ENCODE data around the gene VAT1. TPM values are rescaled to one million over a fixed set of nuclear protein-coding genes. Genes with fewer than 3 reads are reported as not detected.

VAT1 gene
- total and polyA plus RNA-seq, 9 of the 15 experiments (the other 6 are each of a cell fraction or from before 2014, with no cell fraction given): 29.4 to 153 (median 66.7) TPM

DNA sequence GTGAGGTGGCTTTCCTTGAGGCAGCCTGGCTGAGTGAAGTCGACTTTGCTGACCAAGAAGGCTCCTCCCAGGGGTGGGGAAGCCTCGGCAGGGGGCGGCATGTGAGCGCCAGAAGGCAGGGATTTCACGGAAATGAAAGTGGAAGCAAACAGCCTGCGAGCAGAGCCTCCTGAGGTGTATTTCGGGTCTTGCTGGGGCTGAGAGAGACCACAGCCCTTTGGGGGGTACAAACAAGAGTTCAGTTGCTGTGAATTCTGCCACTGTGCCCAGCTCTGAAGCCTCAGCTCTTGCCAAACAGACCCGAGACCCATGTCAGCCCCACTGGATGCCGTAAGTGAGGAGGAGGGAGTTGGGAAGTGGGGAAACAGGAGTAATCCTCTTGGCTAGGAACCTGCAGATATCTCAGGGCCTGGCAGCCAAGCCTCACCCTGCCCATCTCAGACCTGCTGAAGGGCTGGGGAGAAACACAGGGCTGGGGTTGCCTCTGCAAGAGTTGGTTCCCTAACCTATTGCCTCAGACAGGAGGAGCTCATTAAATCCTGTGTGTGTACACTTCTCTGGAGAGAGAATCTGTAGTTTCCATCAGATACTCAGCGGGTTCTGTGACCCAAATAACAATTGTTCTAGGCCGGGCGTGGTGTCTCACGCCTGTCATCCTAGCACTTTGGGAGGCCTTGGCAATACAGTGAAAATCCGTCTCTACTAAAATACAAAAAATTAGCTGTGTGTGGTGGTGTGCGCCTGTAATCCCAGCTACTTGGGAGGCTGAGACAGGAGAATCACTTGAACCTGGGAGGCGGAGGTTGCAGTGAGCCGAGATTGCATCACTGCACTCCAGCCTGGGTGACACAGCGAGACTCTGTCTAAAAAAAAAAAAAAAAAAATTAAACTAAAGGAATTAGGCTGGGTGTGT is 15.3 kb downstream of the VAT1 start, which contains the start of gene IFI35 (continued):
- no peak for TF ChIP-seq ZBED1 (IDR thresholded peaks at IDR 0.05)
- TF ChIP-seq, protein P1, sequence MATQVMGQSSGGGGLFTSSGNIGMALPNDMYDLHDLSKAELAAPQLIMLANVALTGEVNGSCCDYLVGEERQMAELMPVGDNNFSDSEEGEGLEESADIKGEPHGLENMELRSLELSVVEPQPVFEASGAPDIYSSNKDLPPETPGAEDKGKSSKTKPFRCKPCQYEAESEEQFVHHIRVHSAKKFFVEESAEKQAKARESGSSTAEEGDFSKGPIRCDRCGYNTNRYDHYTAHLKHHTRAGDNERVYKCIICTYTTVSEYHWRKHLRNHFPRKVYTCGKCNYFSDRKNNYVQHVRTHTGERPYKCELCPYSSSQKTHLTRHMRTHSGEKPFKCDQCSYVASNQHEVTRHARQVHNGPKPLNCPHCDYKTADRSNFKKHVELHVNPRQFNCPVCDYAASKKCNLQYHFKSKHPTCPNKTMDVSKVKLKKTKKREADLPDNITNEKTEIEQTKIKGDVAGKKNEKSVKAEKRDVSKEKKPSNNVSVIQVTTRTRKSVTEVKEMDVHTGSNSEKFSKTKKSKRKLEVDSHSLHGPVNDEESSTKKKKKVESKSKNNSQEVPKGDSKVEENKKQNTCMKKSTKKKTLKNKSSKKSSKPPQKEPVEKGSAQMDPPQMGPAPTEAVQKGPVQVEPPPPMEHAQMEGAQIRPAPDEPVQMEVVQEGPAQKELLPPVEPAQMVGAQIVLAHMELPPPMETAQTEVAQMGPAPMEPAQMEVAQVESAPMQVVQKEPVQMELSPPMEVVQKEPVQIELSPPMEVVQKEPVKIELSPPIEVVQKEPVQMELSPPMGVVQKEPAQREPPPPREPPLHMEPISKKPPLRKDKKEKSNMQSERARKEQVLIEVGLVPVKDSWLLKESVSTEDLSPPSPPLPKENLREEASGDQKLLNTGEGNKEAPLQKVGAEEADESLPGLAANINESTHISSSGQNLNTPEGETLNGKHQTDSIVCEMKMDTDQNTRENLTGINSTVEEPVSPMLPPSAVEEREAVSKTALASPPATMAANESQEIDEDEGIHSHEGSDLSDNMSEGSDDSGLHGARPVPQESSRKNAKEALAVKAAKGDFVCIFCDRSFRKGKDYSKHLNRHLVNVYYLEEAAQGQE (IDR thresholded peaks at IDR 0.05; ENCODE audit: borderline replicate concordance): peak; percentile 73; the same call in 1 of the 2 replicates
- TF ChIP-seq, protein P1 (CRISPR knock-in tag; IDR thresholded peaks at IDR 0.05; ENCODE audit: low read depth): no peak
- no peak for TF ChIP-seq ZNF133 (CRISPR knock-in tag; IDR thresholded peaks at IDR 0.05)
- no peak for TF ChIP-seq ZNF695 (CRISPR knock-in tag; IDR thresholded peaks at IDR 0.05)
- TF ChIP-seq, protein P2, sequence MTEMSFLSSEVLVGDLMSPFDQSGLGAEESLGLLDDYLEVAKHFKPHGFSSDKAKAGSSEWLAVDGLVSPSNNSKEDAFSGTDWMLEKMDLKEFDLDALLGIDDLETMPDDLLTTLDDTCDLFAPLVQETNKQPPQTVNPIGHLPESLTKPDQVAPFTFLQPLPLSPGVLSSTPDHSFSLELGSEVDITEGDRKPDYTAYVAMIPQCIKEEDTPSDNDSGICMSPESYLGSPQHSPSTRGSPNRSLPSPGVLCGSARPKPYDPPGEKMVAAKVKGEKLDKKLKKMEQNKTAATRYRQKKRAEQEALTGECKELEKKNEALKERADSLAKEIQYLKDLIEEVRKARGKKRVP (CRISPR knock-in tag; IDR thresholded peaks at IDR 0.05): no peak
- no peak for TF ChIP-seq CCAR2 (IDR thresholded peaks at IDR 0.05; ENCODE audit: low read depth, low read length)
- TF ChIP-seq ZBTB17 (CRISPR knock-in tag; IDR thresholded peaks at IDR 0.05): no peak
- no peak for TF ChIP-seq CHD1 (IDR thresholded peaks at IDR 0.05; ENCODE audit: low read length)
- no peak for TF ChIP-seq ZNF589 (CRISPR knock-in tag; IDR thresholded peaks at IDR 0.05; ENCODE audit: low read depth)
- TF ChIP-seq NELFE (IDR thresholded peaks at IDR 0.05; ENCODE audit: insufficient read depth, insufficient read length): no peak
- TF ChIP-seq, protein P3, sequence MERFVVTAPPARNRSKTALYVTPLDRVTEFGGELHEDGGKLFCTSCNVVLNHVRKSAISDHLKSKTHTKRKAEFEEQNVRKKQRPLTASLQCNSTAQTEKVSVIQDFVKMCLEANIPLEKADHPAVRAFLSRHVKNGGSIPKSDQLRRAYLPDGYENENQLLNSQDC (CRISPR knock-in tag; IDR thresholded peaks at IDR 0.05): no peak
- no peak for TF ChIP-seq NR4A1 (CRISPR knock-in tag; IDR thresholded peaks at IDR 0.05)
- no peak for TF ChIP-seq NR4A1 (tag; IDR thresholded peaks at IDR 0.05)
- TF ChIP-seq TEAD4 (IDR thresholded peaks at IDR 0.05; ENCODE audit: low read length): no peak
- TF ChIP-seq TEAD4 (CRISPR knock-in tag; IDR thresholded peaks at IDR 0.05; ENCODE audit: borderline replicate concordance): no peak
- TF ChIP-seq NUFIP1 (IDR thresholded peaks at IDR 0.05; ENCODE audit: partially characterized antibody): no peak
- peak; percentile 69 for TF ChIP-seq RBFOX2 (IDR thresholded peaks at IDR 0.05; ENCODE audit: low read depth, low read length)
- no peak for TF ChIP-seq ZNF316 (IDR thresholded peaks at IDR 0.05)
- TF ChIP-seq ZC3H8 (IDR thresholded peaks at IDR 0.05): no peak
- no peak for TF ChIP-seq RBM22 (IDR thresholded peaks at IDR 0.05; ENCODE audit: low read depth, low read length, poor library complexity, severe bottlenecking)
- no peak for TF ChIP-seq PCBP2 (IDR thresholded peaks at IDR 0.05; ENCODE audit: low read depth, low read length, poor library complexity, severe bottlenecking)

Data from K562 (cell line).